Heart left ventricle (tissue), 16 donors: ENCODE measurements around the gene LRBA. TPM values are rescaled to one million over a fixed set of nuclear protein-coding genes. Genes with fewer than 3 reads are reported as not detected.

Source experiments
- ATAC-seq, 4 donors: fragments of 200-7000 bp; cut with Tn5 transposase; one replicate each; pipeline ENCODE4 v1.9.1; 2020 to 2022; ENCODE audit warnings: moderate library complexity in 4 of 4, mild to moderate bottlenecking in 3 of 4, moderate number of reproducible peaks in 1 of 4
- DNase-seq, 5 donors: peaks; one replicate each; pipeline ENCODE4 v3.0.0-alpha.2; 2020
- H3K27ac ChIP-seq, 12 donors: fragments of 200-600 bp; sonication (generic) in 4 of 12; one replicate each; pipeline versions ENCODE4 v1.5.0 to v1.8.0; 2016 to 2022; ENCODE audit warnings: mild to moderate bottlenecking in 2 of 12
- H3K27me3 ChIP-seq, 9 donors: fragments of 200-600 bp; sonication (generic) in 2 of 9; one replicate each; pipeline versions ENCODE4 v1.5.1 to v1.8.0; 2016 to 2022; ENCODE audit warnings: mild to moderate bottlenecking in 3 of 9
- H3K36me3 ChIP-seq, 9 donors: fragments of 200-600 bp; sonication (generic) in 2 of 9; one replicate each; pipeline versions ENCODE4 v1.5.0 to v1.8.0; 2018 to 2022; ENCODE audit warnings: mild to moderate bottlenecking in 2 of 9
- H3K4me1 ChIP-seq, 12 donors: fragments of 200-600 bp; sonication (generic) in 4 of 12; one replicate each; pipeline versions ENCODE4 v1.5.0 to v1.8.0; 2016 to 2022; ENCODE audit warnings: mild to moderate bottlenecking in 3 of 12
- H3K4me3 ChIP-seq, 12 donors: fragments of 200-600 bp; sonication (generic) in 4 of 12; one replicate each; pipeline versions ENCODE4 v1.5.0 to v1.8.0; 2017 to 2022; ENCODE audit warnings: mild to moderate bottlenecking in 9 of 12, moderate library complexity in 4 of 12
- H3K9me3 ChIP-seq, 12 donors: fragments of 200-600 bp; sonication (generic) in 4 of 12; one replicate each; pipeline versions ENCODE4 v1.5.0 to v1.8.0; 2016 to 2022; ENCODE audit warnings: mild to moderate bottlenecking in 1 of 12
- CTCF ChIP-seq, 12 donors: fragments of 200-600 bp; sonication (generic) in 4 of 12; IDR thresholded peaks; one replicate each; pipeline versions ENCODE4 v1.5.0 to v1.8.0; 2018 to 2022; ENCODE audit warnings: antibody characterized with exemption in 12 of 12, mild to moderate bottlenecking in 5 of 12
- POLR2A ChIP-seq, 2 donors: fragments of 450-650 bp; IDR thresholded peaks; one replicate each; pipeline ENCODE4 v1.6.1; 2017; ENCODE audit warnings: antibody characterized with exemption in 2 of 2, mild to moderate bottlenecking in 2 of 2, moderate library complexity in 2 of 2
- WGBS, 4 donors: extraction: QIAGEN DNeasy Blood & Tissue Kit in 2 of 4; methylation state at CpG; one replicate each; pipeline versions ENCODE4 v1.1.5 to v1.1.7; 2013 to 2018; 5-methylcytosine and 5-hydroxymethylcytosine counted together
- intact Hi-C, 10 donors: fragments of 100-400 bp; cut with DNase I; formaldehyde crosslinking; loops; one replicate each; pipeline versions ENCODE4 v1.11.1 to v1.14.2; 2022
- polyA plus RNA-seq, 2 donors: library from polyadenylated mRNA; stranded (reverse); fragments of 200-250 nt; gene quantifications; one replicate each; pipeline ENCODE4 v1.2.3, GENCODE V29; 2013
- total RNA-seq, 9 donors: library from RNA; depleted of rRNA in 2 of 9; stranded (reverse); fragments of >200 nt in 2 of 9; fragmentation: NEBNext Ultra II Directional in 3 of 9; extraction: Animal tissue kit (Norgen Biotek cat#: 25700) in 3 of 9; gene quantifications; one replicate each; pipeline versions ENCODE4 v1.1.0 to v1.2.4, GENCODE V29; 2016 to 2023
- donor health status: ischemic (EF 13 %, LVEDD 7.1; RV severe dilation, severe dysfunction).
- donor health status: healthy with polysubstance abuse.
- donor health status: DM: no; HTN: yes; CAD: no.
- donor health status: DM: no; HTN: no; CAD: no.
- donor health status: ischemic (EF 25% LVEDD 6.9; RV normal size, moderate dysfunction).
- donor health status: ischemic (EF 25% LVEDD 5.7; RV mildly dilated, moderate dysfunction).
- donor health status: healthy.
- donor health status: DM: yes; HTN: yes; CAD: no.
- donor health status: ischemic (EF 35%, LVEDD 5.7; RV mildly dilated, moderate dysfunction).
- donor health status: nonischemic (EF 11% LVEDD 7.7; RV severe dilation, severe dysfunction).
- donor health status: DM: yes; HTN: yes; CAD: no.
- donor health status: PGD.
- donor health status: ischemic (EF 29% LVEDD 5.4; RV normal size, mild dysfunction).
- donor health status: nonischemic (EF 23%, LVEDD 6.1; RV moderate dilation, normal function).

LRBA gene
- total and polyA plus RNA-seq, 11 donors: 6.5 to 35.1 (median 22.6) TPM

GRCh38 chr4:150248181-150248580 lies 766.9 kb downstream of the LRBA start:
- Histone ChIP-seq H3K27ac (no peak overlapping the region), H3K27me3 (no peaks in the 10 kb centered on the region), H3K4me3 (no peak overlapping the region), H3K4me1 (no peaks in the 10 kb centered on the region), H3K9me3 (no peaks in the 10 kb centered on the region), H3K36me3 (peaks cover 0 to 42% (median 22%) of the 10 kb centered on the region in 9 donors)
- intact Hi-C loops: no loop called here
- WGBS, 4 donors: 92 to 100% (median 95%) methylated on average over 3 to 4 of the region's 4 CpGs
- no peak for DNase-seq
- no peak for TF ChIP-seq POLR2A (IDR thresholded peaks at IDR 0.05)
- no peak for TF ChIP-seq CTCF (IDR thresholded peaks at IDR 0.05)
- no peak for ATAC-seq

- no peaks in the 10 kb centered on the region for H3K4me1 ChIP-seq
- H3K9me3 ChIP-seq: no peaks in the 10 kb centered on the region
- no peak for ATAC-seq
- H3K27ac ChIP-seq: no peak overlapping the region
- intact Hi-C loops: no loop called here
- no peak for DNase-seq
- WGBS, 4 donors: 96 to 98% (median 97%) methylated on average over 7 of the region's 7 CpGs
- H3K27me3 ChIP-seq: no peaks in the 10 kb centered on the region
- H3K36me3 ChIP-seq: peaks cover 0 to 33% (median 22%) of the 10 kb centered on the region in 9 donors
- no peak overlapping the region for H3K4me3 ChIP-seq
- TF ChIP-seq CTCF (IDR thresholded peaks at IDR 0.05) (no peak), POLR2A (IDR thresholded peaks at IDR 0.05) (no peak)
Observed at GRCh38 chr4:150247184-150247583, 767.9 kb downstream of the LRBA start.

GRCh38 chr4:150244600-150244999 lies 770.5 kb downstream of the LRBA start:
- no peak for DNase-seq
- no peak overlapping the region for H3K27ac ChIP-seq
- TF ChIP-seq POLR2A (IDR thresholded peaks at IDR 0.05): no peak
- TF ChIP-seq CTCF (IDR thresholded peaks at IDR 0.05): no peak
- no peaks in the 10 kb centered on the region for H3K27me3 ChIP-seq
- no peak for ATAC-seq
- intact Hi-C loops: loop anchor here in 6 of 10 donors (5.0 kb wide), 4 partner anchors 232 to 247 kb away; no protein-coding TSS in a partner anchor
- peaks cover 0 to 41% (median 24%) of the 10 kb centered on the region in 9 donors for H3K36me3 ChIP-seq
- H3K4me3 ChIP-seq: no peak overlapping the region
- H3K4me1 ChIP-seq: no peaks in the 10 kb centered on the region
- no peaks in the 10 kb centered on the region for H3K9me3 ChIP-seq
- WGBS, 4 donors: 79 to 80% (median 80%) methylated on average over 3 of the region's 3 CpGs

GRCh38 chr4:150243932-150244331 lies 771.2 kb downstream of the LRBA start:
- intact Hi-C loops: loop anchor here (1.0 to 5.0 kb wide), 9 partner anchors 232 to 247 kb away; no protein-coding TSS in a partner anchor
- no peak for ATAC-seq

More at GRCh38 chr4:150243932-150244331, 771.2 kb downstream of the LRBA start:
- H3K4me3 ChIP-seq: no peak overlapping the region
- TF ChIP-seq POLR2A (IDR thresholded peaks at IDR 0.05) (no peak), CTCF (IDR thresholded peaks at IDR 0.05) (no peak)
- H3K4me1 ChIP-seq: no peaks in the 10 kb centered on the region
- no peaks in the 10 kb centered on the region for H3K9me3 ChIP-seq
- no peak overlapping the region for H3K27ac ChIP-seq
- H3K27me3 ChIP-seq: no peaks in the 10 kb centered on the region
- 82 to 95% (median 92%) methylated on average over 2 of the region's 2 CpGs for WGBS, 4 donors
- no peak for DNase-seq
- H3K36me3 ChIP-seq: peaks cover 0 to 36% (median 17%) of the 10 kb centered on the region in 9 donors
